T-helper 2 cell (primary cell): ENCODE data around the gene POLR2B.
"Not testable (repeated sequence)": the region's sequence is repeated elsewhere in the genome, so short reads cannot be mapped to it uniquely, and the experiment has no call there.

Experiments used
- DNase-seq, 5 experiments: peaks; one replicate each; pipeline versions ENCODE4 v3.0.0 to v3.0.0-alpha.2; 2012 to 2022

The POLR2B gene

GRCh38 chr4:56986952-56987351 lies 8.3 kb downstream of the POLR2B start:
- DNase-seq, result no peak

- DNase-seq, result no peak
Measured at GRCh38 chr4:56990109-56990905, 11.6 kb downstream of the POLR2B start.

- DNase-seq, result no peak
Measured at GRCh38 chr4:56995525-56995924, 16.8 kb downstream of the POLR2B start.

GRCh38 chr4:56999751-57000150 lies 21.1 kb downstream of the POLR2B start:
- no peak for DNase-seq

- peak in 1 of 5 experiments; percentile 20 for DNase-seq
Measured at GRCh38 chr4:57013543-57014120, 34.9 kb downstream of the POLR2B start.

- DNase-seq, result no peak
Measured at GRCh38 chr4:57018980-57019379, 40.3 kb downstream of the POLR2B start.

- no peak for DNase-seq
Measured at GRCh38 chr4:57020467-57021101, 41.9 kb downstream of the POLR2B start.

- no peak for DNase-seq
Measured at GRCh38 chr4:57023104-57023503, 44.4 kb downstream of the POLR2B start.

GRCh38 chr4:57034520-57034919 lies 55.8 kb downstream of the POLR2B start:
- DNase-seq, result no peak

GRCh38 chr4:57037982-57038604 lies 59.4 kb downstream of the POLR2B start:
- peak in 1 of 5 experiments; percentile 2 for DNase-seq

- no peak for DNase-seq
Measured at GRCh38 chr4:57039345-57039744, 60.6 kb downstream of the POLR2B start.

GRCh38 chr4:57040510-57040909 lies 61.8 kb downstream of the POLR2B start:
- no peak for DNase-seq

- no peak for DNase-seq
Measured at GRCh38 chr4:57041020-57041419, 62.3 kb downstream of the POLR2B start.

- no peak for DNase-seq
Measured at GRCh38 chr4:57042711-57043169, 64.0 kb downstream of the POLR2B start.

- DNase-seq, result no peak
Measured at GRCh38 chr4:57043347-57044251, 64.9 kb downstream of the POLR2B start.

GRCh38 chr4:57044279-57044678 lies 65.6 kb downstream of the POLR2B start:
- no peak for DNase-seq

GRCh38 chr4:57044996-57045395 lies 66.3 kb downstream of the POLR2B start:
- no peak for DNase-seq

- DNase-seq, result not testable (repeated sequence)
Measured at GRCh38 chr4:57047046-57047445, 68.3 kb downstream of the POLR2B start.

GRCh38 chr4:57048590-57049304 lies 70.1 kb downstream of the POLR2B start:
- no peak for DNase-seq

GRCh38 chr4:57051095-57051494 lies 72.4 kb downstream of the POLR2B start:
- DNase-seq, result no peak

GRCh38 chr4:57051524-57051923 lies 72.8 kb downstream of the POLR2B start:
- DNase-seq, result no peak

- no peak for DNase-seq
Measured at GRCh38 chr4:57053508-57053907, 74.8 kb downstream of the POLR2B start.
